Chondrocyte (in vitro differentiated cells): Measurements from ENCODE around the gene SNX25. TPM values are rescaled to one million over a fixed set of nuclear protein-coding genes. Genes with fewer than 3 reads are reported as not detected.

Source experiments
- DNase-seq: peaks from one replicate; pipeline ENCODE4 v3.0.0; 2021; ENCODE audit warnings: mixed read lengths, low spot score
- H3K27ac Mint-ChIP-seq: one replicate; pipeline ENCODE4 v1.8.0; 2021; ENCODE audit warnings: mild to moderate bottlenecking, moderate library complexity, mixed read lengths; ENCODE audit not compliant: unreplicated experiment
- H3K27me3 Mint-ChIP-seq: 2 replicates; pipeline ENCODE4 v1.8.0; 2021; ENCODE audit warnings: low read depth, mixed read lengths
- H3K36me3 Mint-ChIP-seq: 2 replicates; pipeline ENCODE4 v1.8.0; 2021; ENCODE audit warnings: low read depth, mixed read lengths
- H3K4me1 Mint-ChIP-seq: 2 replicates; pipeline ENCODE4 v1.8.0; 2021; ENCODE audit warnings: low read depth, mild to moderate bottlenecking, mixed read lengths
- H3K4me3 Mint-ChIP-seq: one replicate; pipeline ENCODE4 v1.8.0; 2021; ENCODE audit warnings: mild to moderate bottlenecking, moderate library complexity, mixed read lengths; ENCODE audit not compliant: unreplicated experiment
- H3K9me3 Mint-ChIP-seq: 2 replicates; pipeline ENCODE4 v1.8.0; 2021; ENCODE audit warnings: low read depth, mixed read lengths
- long read RNA-seq: library from polyadenylated mRNA; stranded (forward); transcript quantifications from one replicate; pipeline ENCODE4 v2.0.0, GENCODE V29; 2021
- total RNA-seq: library from RNA; stranded (reverse); gene quantifications from 3 replicates; pipeline ENCODE4 v1.2.1, GENCODE V29; 2021
- TF ChIP-seq, protein P1 (sequence below): fragments of 200-600 bp; sonication (generic); IDR thresholded peaks from 2 replicates; pipeline ENCODE4 v1.5.0; 2021; ENCODE audit warnings: antibody characterized with exemption, mild to moderate bottlenecking, moderate library complexity

The SNX25 gene
- 53.5 to 57.5 TPM (median 53.6 TPM) in 3 replicates for total RNA-seq
- long read RNA-seq, transcript SNX25-201 (19 exons, 3,264 nt), result major isoform, 122 of 168 reads
- long read RNA-seq, partial matches to known transcripts, result 2 of 168 reads
- long read RNA-seq, other reads (novel, unspliced or antisense), result 43 of 168 reads

DNA sequence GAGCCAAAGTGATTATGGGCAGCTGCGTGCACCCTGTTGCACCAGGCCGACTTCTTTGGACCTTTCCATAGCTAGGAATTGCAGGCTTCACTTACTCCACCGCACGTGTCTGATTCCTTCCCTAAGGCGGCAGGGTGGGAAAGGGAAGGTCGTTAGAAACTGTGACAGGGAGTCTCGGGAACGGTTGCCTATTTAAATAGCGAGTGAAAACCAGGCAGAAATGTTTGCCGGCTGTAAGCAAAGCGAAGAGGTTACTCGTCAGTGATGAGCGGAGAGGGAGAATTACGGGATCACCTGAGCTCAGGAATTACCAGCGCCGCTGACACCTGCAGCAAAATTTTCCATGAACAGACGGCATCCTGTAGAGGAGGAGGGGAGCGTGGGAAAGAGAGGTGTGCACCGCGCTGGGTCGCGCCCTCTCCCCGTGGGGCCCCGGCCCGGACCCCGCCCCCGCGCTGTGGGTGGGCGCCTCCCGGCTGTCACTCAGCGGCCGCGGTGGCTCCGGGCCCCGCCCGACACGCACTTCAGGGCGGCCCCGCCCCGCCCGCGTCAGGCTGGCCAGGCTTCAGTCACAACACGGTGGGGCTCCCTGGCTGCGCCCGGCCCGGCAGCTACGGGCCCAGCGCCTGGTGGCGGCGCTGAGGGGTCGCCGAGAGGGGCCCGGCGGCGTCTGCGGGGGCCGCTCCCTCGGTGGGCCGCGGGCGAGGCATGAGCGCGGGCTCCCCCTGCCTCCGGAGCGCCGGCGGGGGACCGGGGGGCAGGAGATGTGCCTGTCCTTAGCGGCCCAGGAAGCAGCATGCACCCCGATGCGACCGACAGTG is at the start of gene SNX25:
TSS of gene SNX25 (plus strand) at position 568 of the 821 bp plus-strand sequence. CDS start at position 797, 229 bp downstream.
- Mint-ChIP-seq H3K36me3 (no peaks in the 10 kb centered on the region), H3K4me1 (peaks cover 51% of the 10 kb centered on the region), H3K27ac (peak within 1 kb of the TSS; percentile 95), H3K9me3 (no peaks in the 10 kb centered on the region), H3K4me3 (peak within 1 kb of the TSS; percentile 92), H3K27me3 (no peaks in the 10 kb centered on the region)
- TF ChIP-seq, protein P1, sequence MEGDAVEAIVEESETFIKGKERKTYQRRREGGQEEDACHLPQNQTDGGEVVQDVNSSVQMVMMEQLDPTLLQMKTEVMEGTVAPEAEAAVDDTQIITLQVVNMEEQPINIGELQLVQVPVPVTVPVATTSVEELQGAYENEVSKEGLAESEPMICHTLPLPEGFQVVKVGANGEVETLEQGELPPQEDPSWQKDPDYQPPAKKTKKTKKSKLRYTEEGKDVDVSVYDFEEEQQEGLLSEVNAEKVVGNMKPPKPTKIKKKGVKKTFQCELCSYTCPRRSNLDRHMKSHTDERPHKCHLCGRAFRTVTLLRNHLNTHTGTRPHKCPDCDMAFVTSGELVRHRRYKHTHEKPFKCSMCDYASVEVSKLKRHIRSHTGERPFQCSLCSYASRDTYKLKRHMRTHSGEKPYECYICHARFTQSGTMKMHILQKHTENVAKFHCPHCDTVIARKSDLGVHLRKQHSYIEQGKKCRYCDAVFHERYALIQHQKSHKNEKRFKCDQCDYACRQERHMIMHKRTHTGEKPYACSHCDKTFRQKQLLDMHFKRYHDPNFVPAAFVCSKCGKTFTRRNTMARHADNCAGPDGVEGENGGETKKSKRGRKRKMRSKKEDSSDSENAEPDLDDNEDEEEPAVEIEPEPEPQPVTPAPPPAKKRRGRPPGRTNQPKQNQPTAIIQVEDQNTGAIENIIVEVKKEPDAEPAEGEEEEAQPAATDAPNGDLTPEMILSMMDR, result peak; percentile 62
- no peak for DNase-seq

DNA sequence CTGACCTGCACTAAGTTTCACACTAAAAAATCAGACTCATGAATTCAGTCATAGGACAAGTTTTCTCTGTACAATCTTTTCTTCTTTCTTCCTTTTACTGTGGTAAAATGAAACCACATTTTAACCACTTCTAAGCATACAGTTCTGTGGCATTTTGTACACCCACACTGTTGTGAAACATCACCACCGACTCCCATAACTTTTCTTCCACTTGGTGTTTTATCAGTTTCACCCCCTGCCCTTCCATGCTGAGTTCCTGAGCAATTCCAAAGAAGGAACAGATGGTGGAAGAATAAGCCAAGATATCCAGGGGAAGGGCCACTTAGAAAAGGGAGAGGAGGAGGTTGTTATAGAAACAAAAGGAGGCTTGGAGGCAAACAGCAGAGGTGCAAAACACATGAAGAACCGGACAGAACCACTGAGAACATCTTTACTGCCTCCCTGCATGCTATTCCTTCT is 43.8 kb upstream of the SNX25 start:
- TF ChIP-seq, protein P1, result peak; percentile 9
- H3K9me3 Mint-ChIP-seq, result no peaks in the 10 kb centered on the region
- DNase-seq, result no peak
- no peak overlapping the region for H3K4me3 Mint-ChIP-seq
- peaks cover 11% of the 10 kb centered on the region for H3K4me1 Mint-ChIP-seq
- H3K27me3 Mint-ChIP-seq, result no peaks in the 10 kb centered on the region
- H3K27ac Mint-ChIP-seq, result peak overlapping the region; percentile 1
- peaks cover 19% of the 10 kb centered on the region for H3K36me3 Mint-ChIP-seq

DNA sequence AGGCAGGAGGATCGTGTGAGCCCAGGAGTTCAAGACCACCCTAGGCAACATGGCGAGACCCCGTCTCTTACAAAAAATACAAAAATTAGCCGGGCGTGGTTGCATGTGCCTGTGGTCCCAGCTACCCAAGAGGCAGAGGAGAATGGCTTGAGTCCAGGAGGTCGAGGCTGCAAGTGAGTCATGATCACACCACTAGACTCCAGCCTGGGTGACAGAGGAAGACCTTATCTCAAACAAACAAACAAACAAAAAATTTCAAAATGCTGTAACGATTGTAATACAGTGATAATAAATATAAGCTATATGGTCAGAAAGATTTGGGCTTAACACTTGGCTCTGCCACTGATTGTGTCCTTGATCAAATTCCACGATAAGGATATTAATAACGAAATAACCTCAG is 42.2 kb upstream of the SNX25 start:
- Mint-ChIP-seq H3K9me3 (no peaks in the 10 kb centered on the region), H3K36me3 (peaks cover 15% of the 10 kb centered on the region), H3K4me3 (no peak overlapping the region), H3K27ac (no peak overlapping the region), H3K27me3 (no peaks in the 10 kb centered on the region), H3K4me1 (peaks cover 11% of the 10 kb centered on the region)
- TF ChIP-seq, protein P1, result no peak
- DNase-seq, result no peak

DNA sequence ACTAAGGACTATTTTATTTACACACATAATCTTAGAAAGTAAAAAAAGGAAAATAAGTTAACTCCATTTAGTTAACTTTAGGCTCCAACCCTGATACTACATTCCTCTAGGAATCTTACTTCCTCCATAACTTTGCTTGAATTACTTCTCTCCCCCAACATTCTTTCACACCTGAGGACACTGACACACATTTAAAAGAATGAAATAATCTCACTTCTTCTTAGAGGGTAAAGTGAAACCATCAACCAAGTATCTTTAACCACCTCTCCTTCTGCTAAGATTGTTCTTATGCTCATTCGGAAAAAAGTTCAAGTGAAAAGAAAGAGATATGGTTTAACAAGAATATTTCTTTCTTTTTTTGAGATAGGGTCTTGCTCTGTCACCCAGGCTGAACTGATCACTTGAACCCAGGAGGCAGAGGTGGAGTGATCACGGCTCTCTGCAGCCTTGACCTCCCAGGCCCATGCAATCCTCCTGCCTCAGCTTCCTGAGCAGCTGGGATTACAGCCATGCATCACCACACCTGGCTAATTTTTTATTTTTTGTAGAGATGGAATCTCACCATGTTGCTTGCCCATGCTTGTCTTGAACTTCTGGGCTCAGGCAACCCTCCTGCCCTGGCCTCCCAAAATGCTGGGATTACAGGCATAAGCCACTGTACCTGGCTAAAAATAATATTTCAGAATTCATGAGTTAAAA is 37.9 kb upstream of the SNX25 start:
- TF ChIP-seq, protein P1, result no peak
- peaks cover 11% of the 10 kb centered on the region for H3K4me1 Mint-ChIP-seq
- no peaks in the 10 kb centered on the region for H3K27me3 Mint-ChIP-seq
- H3K9me3 Mint-ChIP-seq, result no peaks in the 10 kb centered on the region
- peaks cover 14% of the 10 kb centered on the region for H3K36me3 Mint-ChIP-seq
- DNase-seq, result no peak
- H3K4me3 Mint-ChIP-seq, result no peak overlapping the region
- H3K27ac Mint-ChIP-seq, result no peak overlapping the region

DNA sequence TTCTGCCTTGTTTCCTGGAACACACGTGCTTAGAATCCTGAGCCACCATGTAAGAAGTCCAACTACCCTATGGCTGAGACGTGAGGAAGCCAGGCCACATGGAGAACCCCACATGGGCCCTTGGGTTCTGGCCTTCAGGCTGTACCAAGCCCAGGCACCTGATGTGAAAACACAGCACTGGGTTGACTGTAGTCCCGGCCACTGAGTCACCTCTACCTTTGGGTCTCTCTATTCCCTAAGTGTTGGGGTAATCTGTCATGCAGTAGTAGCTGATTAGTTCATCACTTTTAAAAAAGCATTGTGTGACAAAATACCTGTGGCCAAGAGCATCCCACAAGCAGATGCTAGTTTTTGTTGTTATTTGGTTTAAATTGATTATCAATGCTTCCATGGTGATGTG is 29.9 kb upstream of the SNX25 start:
- H3K4me1 Mint-ChIP-seq, result peaks cover 36% of the 10 kb centered on the region
- peaks cover 1% of the 10 kb centered on the region for H3K36me3 Mint-ChIP-seq
- TF ChIP-seq, protein P1, result no peak

More for the DNA sequence above, 29.9 kb upstream of the SNX25 start:
- Mint-ChIP-seq H3K27me3 (no peaks in the 10 kb centered on the region), H3K4me3 (no peak overlapping the region), H3K27ac (no peak overlapping the region), H3K9me3 (no peaks in the 10 kb centered on the region)
- no peak for DNase-seq
